Kidney epithelial cell (primary cell): ENCODE measurements around the gene RGL3. TPM values are rescaled to one million over a fixed set of nuclear protein-coding genes. Genes with fewer than 3 reads are reported as not detected.

ENCODE experiments used
- DNase-seq: peaks from one replicate; pipeline ENCODE4 v3.0.0-alpha.2; 2010; ENCODE audit warnings: low read depth
- H3K27me3 ChIP-seq: 2 replicates; pipeline ENCODE4 v1.6.0; 2011; ENCODE audit warnings: low read length; ENCODE audit not compliant: control insufficient read depth, insufficient read depth
- H3K36me3 ChIP-seq: 2 replicates; pipeline ENCODE4 v1.5.1; 2011; ENCODE audit warnings: low read length; ENCODE audit not compliant: control insufficient read depth, insufficient read depth
- H3K4me3 ChIP-seq: 2 replicates; pipeline ENCODE4 v1.5.1; 2011; ENCODE audit warnings: low read depth, mild to moderate bottlenecking, control low read depth, low read length
- CTCF ChIP-seq: IDR thresholded peaks from 2 replicates; pipeline ENCODE4 v1.5.1; 2011; ENCODE audit warnings: mild to moderate bottlenecking, moderate library complexity, low read length, control low read depth, inconsistent platforms; ENCODE audit not compliant: insufficient read depth, poor library complexity, severe bottlenecking
- total RNA-seq: library from RNA; depleted of rRNA; stranded (reverse); fragments of >200 nt; gene quantifications from 2 replicates; pipeline ENCODE4 v1.2.3, GENCODE V29; 2015

The RGL3 gene
- total RNA-seq, 1 donor from 2014 or later, result 10.2 TPM

GRCh38 chr19:11364296-11364904, 54.7 kb downstream of the RGL3 start:
- TF ChIP-seq CTCF, result no peak
- Histone ChIP-seq H3K4me3 (no peak overlapping the region), H3K36me3 (no peaks in the 10 kb centered on the region), H3K27me3 (no peaks in the 10 kb centered on the region)
- DNase-seq, result no peak

- Histone ChIP-seq H3K27me3 (no peaks in the 10 kb centered on the region), H3K36me3 (no peaks in the 10 kb centered on the region), H3K4me3 (no peak overlapping the region)
- no peak for DNase-seq
- TF ChIP-seq CTCF, result no peak
These were observed 55.2 kb downstream of the RGL3 start for GRCh38 chr19:11363881-11364280.

GRCh38 chr19:11361771-11362731, 57.1 kb downstream of the RGL3 start:
- DNase-seq, result no peak
- TF ChIP-seq CTCF, result no peak
- H3K4me3 ChIP-seq, result no peak overlapping the region
- H3K36me3 ChIP-seq, result no peaks in the 10 kb centered on the region
- H3K27me3 ChIP-seq, result no peaks in the 10 kb centered on the region

- no peak for TF ChIP-seq CTCF
- Histone ChIP-seq H3K27me3 (peaks cover 2% of the 10 kb centered on the region), H3K36me3 (no peaks in the 10 kb centered on the region), H3K4me3 (no peak overlapping the region)
- DNase-seq, result no peak
These were observed 57.9 kb downstream of the RGL3 start for GRCh38 chr19:11361037-11361770.

GRCh38 chr19:11359421-11359820, 59.7 kb downstream of the RGL3 start:
- DNase-seq, result no peak
- TF ChIP-seq CTCF, result no peak
- Histone ChIP-seq H3K4me3 (no peak overlapping the region), H3K36me3 (no peaks in the 10 kb centered on the region), H3K27me3 (peaks cover 2% of the 10 kb centered on the region)
